Measurements from ENCODE around the gene TNFAIP2.

TNFAIP2 gene

GRCh38 chr14:103123634-103124500 is 606 bp downstream of the TNFAIP2 start:
- no peak for DNase-seq

- DNase-seq: no peak
These were observed 1.3 kb downstream of the TNFAIP2 start for GRCh38 chr14:103124501-103125001.

DNA sequence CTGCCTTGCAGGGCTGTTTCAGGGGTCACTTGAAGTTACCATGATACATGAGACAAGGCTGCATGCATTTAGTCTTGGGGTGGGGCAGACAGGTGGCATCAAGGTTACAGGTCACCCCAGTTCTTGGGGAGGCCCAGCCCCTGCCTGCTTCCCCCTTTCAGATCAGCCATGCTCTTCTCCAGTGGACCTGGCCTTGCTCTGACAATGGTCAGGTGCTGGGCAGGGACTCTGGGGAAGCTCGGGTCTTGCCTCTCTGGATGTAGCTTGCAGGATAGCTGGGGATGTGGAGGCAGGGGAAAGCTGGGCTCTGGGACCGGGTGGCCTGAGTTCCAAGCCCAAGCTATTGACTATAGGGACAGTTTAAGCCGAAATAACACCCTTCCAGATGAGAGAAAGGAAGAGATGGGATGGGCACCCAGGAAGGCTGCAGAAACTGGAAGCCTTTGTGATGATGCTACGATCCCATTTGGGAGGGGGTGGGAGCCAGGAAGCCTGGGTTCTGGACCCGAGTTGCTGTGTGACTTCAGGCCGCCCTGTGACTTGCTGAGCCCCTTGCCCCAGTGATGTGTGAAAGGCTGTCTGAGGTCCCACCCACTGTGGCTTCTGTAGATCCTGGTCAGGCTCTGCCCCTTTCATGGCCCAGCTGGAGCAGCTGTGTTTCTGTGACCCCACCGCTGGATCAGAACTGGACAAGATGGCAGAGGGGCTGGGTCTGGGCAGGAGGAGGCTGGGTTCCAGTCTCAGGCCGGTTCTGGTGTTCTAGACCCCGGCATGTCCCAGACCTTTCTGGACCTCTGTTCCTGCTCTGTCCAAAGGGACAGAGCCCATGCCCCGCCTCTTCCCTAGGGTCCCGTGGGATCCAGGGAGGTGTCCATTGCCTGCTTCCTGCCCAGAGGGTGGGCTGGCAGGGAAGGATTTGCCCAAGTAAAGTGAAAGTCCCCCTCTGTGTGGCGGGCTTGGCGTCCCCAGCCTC is 2.1 kb downstream of the TNFAIP2 start:
- DNase-seq: no peak

GRCh38 chr14:103126088-103126872 is 3.0 kb downstream of the TNFAIP2 start:
- DNase-seq: no peak

GRCh38 chr14:103126873-103127304 is 3.6 kb downstream of the TNFAIP2 start:
- DNase-seq: no peak

GRCh38 chr14:103127356-103127755 is 4.1 kb downstream of the TNFAIP2 start:
- no peak for DNase-seq

- DNase-seq: no peak
These were observed 4.8 kb downstream of the TNFAIP2 start for GRCh38 chr14:103127861-103128598.

GRCh38 chr14:103128631-103129300 is 5.5 kb downstream of the TNFAIP2 start:
- DNase-seq: no peak

GRCh38 chr14:103129301-103130016 is 6.2 kb downstream of the TNFAIP2 start:
- no peak for DNase-seq

- DNase-seq: no peak
These were observed 6.9 kb downstream of the TNFAIP2 start for GRCh38 chr14:103130017-103130764.

DNA sequence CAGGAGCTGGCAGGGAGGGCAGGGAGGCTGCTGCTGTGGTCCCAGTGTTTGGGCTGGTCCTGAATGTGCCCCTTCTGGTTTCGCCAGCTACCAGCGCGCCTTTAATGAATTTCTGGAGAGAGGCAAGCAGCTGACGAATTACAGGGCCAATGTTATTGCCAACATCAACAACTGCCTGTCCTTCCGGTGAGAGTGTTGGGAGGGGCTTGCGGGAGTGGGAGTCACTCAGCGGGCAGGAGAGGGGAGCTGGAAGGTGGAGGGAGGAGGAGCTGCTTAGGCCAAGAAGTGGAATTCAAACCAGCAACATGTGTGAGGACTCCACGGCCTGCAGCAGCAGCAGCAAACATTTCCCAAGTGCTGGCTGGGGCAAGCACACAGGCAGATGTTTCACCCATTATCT is 7.7 kb downstream of the TNFAIP2 start:
- DNase-seq: no peak

DNA sequence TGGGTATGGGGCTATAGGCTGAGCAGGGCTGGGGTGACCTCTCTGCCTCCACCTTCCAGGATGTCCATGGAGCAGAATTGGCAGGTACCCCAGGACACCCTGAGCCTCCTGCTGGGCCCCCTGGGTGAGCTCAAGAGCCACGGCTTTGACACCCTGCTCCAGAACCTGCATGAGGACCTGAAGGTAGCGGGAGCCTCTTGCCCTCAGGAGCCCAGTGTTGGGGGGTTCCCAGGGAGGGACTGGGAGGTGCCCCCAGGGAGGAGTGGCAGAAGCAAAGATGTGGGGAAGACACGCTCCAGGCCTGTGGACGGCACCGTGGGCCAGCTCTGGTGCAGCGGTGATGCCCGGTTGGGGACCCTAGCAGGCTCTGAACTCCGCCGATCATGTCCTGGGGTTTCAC is 8.3 kb downstream of the TNFAIP2 start:
- no peak for DNase-seq

GRCh38 chr14:103132381-103133209 is 9.3 kb downstream of the TNFAIP2 start:
- no peak for DNase-seq

- no peak for DNase-seq
These were observed 10.2 kb downstream of the TNFAIP2 start for GRCh38 chr14:103133210-103134140.

- no peak for DNase-seq
These were observed 11.1 kb downstream of the TNFAIP2 start for GRCh38 chr14:103134405-103134804.

DNA sequence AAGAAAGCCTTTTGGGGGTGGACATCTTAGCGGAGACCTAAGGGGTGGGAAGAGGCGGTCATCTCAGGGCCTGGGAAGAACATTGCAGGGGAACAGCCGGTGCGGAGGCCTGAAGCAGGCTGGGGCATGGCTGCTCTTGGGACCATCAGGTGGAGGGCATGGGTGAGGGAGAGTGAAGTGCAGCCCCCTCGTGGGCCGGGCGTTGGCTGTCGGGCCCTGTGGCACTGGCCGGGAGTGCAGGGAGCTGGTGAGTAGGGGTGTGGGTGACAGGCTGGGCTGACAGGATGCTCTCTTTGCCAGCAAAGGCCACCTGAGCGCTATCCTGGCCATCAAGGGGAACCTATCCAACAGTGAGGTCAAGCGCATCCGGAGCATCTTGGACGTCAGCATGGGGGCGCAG is 11.7 kb downstream of the TNFAIP2 start:
- no peak for DNase-seq

Measured in NCI-H1930 (cell line).